Large intestine (tissue), 3 donors: ENCODE data around the gene KIF26B. TPM values are rescaled to one million over a fixed set of nuclear protein-coding genes. Genes with fewer than 3 reads are reported as not detected.
"Not testable (repeated sequence)": the region's sequence is repeated elsewhere in the genome, so short reads cannot be mapped to it uniquely, and the experiment has no call there.

Source experiments
- DNase-seq, 2 donors: peaks; one replicate each; pipeline versions ENCODE4 v3.0.0 to v3.0.0-alpha.2; 2013
- H3K27ac ChIP-seq: one replicate; pipeline ENCODE4 v1.5.1; 2013; ENCODE audit warnings: low read length
- H3K27me3 ChIP-seq: 2 replicates; pipeline ENCODE4 v1.6.1; 2013; ENCODE audit warnings: low read length; ENCODE audit not compliant: control insufficient read depth, insufficient read depth
- H3K36me3 ChIP-seq: 2 replicates; pipeline ENCODE4 v1.6.1; 2013; ENCODE audit warnings: low read length; ENCODE audit not compliant: control insufficient read depth, insufficient read depth
- H3K4me1 ChIP-seq: one replicate; pipeline ENCODE4 v1.6.1; 2013; ENCODE audit warnings: low read length; ENCODE audit not compliant: control insufficient read depth, insufficient read depth
- H3K4me3 ChIP-seq: one replicate; pipeline ENCODE4 v1.5.1; 2013; ENCODE audit warnings: low read length
- H3K9me3 ChIP-seq: one replicate; pipeline ENCODE4 v1.6.1; 2013; ENCODE audit warnings: mild to moderate bottlenecking, low read depth, low read length, moderate library complexity; ENCODE audit not compliant: control insufficient read depth
- WGBS: methylation state at CpG from one replicate; pipeline ENCODE4 v1.1.5; 2013; ENCODE audit warnings: low lambda C conversion rate; ENCODE audit not compliant: insufficient coverage; 5-methylcytosine and 5-hydroxymethylcytosine counted together
- polyA plus RNA-seq: library from polyadenylated mRNA; unstranded; fragments of 120-200 nt; gene quantifications from one replicate; pipeline ENCODE4 v1.2.1, GENCODE V29; 2013

The KIF26B gene
- polyA plus RNA-seq, 1 donor, result 3.9 TPM

DNA sequence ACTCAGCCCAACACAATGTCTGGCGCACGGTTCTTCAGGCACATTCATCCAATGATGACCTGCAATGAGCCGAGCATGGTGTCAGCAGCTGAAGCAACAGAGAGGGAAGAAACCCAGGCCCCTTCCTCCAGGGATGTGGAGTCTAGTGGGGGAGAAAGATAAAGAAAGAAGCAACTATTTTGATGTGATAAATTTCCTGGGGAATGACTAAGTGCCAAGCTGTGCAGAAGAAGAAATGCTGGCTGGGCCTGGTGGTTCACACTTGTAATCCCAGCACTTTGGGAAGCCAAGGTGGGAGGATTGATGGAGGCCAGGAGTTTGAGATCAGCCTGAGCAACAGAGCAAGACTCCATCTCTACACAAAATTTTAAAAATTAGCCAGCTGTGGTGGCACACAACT, 561.8 kb downstream of the KIF26B start:
- DNase-seq, result no peak
- no peaks in the 10 kb centered on the region for H3K9me3 ChIP-seq
- no peak overlapping the region for H3K4me3 ChIP-seq
- H3K27ac ChIP-seq, result no peak overlapping the region
- no CpG with 5 or more reads among the region's 3 CpGs for WGBS
- H3K36me3 ChIP-seq, result no peaks in the 10 kb centered on the region
- H3K4me1 ChIP-seq, result no peaks in the 10 kb centered on the region
- no peaks in the 10 kb centered on the region for H3K27me3 ChIP-seq

DNA sequence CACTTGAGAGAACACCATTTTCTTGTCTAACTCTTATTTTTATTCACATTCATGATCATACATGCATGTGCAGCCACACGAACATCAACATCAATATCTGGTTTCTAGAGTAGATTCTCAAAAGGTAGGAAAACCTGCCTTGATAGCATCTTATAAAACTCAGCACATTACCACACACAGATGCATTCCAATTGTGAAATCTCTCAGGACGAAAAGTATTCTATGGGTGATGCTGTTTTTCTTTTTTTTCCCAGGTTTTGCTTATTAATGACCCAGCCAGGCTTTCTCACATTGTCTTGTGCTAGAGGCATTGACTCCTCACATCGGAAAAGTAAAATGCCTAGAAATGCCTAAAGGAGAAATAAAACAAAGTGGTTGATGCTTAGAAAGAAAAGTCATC, 562.8 kb downstream of the KIF26B start:
- no peak for DNase-seq
- Histone ChIP-seq H3K27ac (no peak overlapping the region), H3K9me3 (no peaks in the 10 kb centered on the region), H3K27me3 (no peaks in the 10 kb centered on the region), H3K36me3 (no peaks in the 10 kb centered on the region), H3K4me1 (no peaks in the 10 kb centered on the region), H3K4me3 (no peak overlapping the region)
- 100% methylated on average over 1 of the region's 3 CpGs for WGBS

DNA sequence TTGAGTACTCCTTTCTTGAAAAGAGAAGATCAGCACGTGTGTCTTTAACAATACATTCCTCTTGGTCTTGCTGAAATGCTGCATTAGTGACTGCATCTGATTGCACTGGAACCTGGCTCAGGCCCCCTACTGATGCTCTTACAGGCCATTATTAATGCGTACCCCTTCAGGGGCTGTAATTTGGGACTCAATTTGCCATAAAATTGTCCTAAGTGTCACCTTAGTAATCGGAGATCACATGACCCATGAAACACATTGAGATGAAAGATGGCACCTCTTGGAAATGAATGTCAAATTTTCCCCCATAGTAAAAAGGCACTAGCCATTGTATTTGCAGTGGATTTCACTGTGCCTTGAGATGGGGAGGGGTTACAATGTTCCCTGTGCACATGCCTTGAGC, 563.3 kb downstream of the KIF26B start:
- Histone ChIP-seq H3K9me3 (no peaks in the 10 kb centered on the region), H3K36me3 (no peaks in the 10 kb centered on the region), H3K4me3 (no peak overlapping the region), H3K27ac (no peak overlapping the region), H3K27me3 (no peaks in the 10 kb centered on the region), H3K4me1 (no peaks in the 10 kb centered on the region)
- WGBS, result no CpG with 5 or more reads among the region's 3 CpGs
- DNase-seq, result no peak

DNA sequence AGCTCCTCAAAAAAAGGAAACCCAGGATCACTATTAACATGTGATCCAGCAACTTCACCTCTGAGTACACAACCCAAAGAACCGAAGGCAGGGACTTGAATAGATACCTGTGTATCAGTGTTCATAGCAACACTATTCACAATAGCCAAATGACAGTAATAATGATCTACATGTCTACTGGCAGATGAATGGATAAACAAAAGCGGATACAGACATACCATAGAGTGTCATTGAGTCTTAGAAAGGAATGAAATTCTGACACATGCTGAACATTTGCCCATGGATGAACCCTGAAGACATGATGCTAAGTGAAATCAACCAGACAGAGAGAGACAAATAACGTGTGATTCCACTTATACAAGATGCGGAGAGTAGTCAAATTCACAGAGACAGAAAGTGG, 564.2 kb downstream of the KIF26B start:
- WGBS, result 88% methylated on average over 1 of the region's 4 CpGs
- DNase-seq, result no peak
- Histone ChIP-seq H3K27me3 (no peaks in the 10 kb centered on the region), H3K27ac (no peak overlapping the region), H3K36me3 (no peaks in the 10 kb centered on the region), H3K4me1 (no peaks in the 10 kb centered on the region), H3K4me3 (no peak overlapping the region), H3K9me3 (no peaks in the 10 kb centered on the region)

DNA sequence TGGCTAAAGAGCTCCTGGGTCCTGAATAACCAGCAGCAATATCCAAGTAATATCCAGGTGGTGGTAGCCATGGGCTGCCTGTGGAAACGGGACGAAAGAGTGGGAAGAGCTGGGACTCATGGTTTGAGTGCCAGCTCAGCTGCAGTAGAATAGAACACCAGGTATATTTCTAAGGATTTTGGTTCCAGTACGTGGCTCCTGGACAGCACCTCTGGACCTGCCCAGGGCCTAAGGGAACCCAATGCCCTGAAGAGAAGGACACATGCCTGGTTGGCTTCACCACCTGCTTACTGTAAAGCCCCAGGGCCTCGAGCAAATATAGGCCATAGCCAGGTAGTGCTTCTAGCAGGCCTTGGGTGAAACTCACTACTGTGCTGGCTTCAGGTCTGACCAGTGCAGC, 566.7 kb downstream of the KIF26B start:
- H3K27me3 ChIP-seq, result no peaks in the 10 kb centered on the region
- no peak overlapping the region for H3K4me3 ChIP-seq
- H3K4me1 ChIP-seq, result no peaks in the 10 kb centered on the region
- no peaks in the 10 kb centered on the region for H3K36me3 ChIP-seq
- no peak for DNase-seq
- WGBS, result no CpG with 5 or more reads among the region's 4 CpGs
- no peak overlapping the region for H3K27ac ChIP-seq
- no peaks in the 10 kb centered on the region for H3K9me3 ChIP-seq

DNA sequence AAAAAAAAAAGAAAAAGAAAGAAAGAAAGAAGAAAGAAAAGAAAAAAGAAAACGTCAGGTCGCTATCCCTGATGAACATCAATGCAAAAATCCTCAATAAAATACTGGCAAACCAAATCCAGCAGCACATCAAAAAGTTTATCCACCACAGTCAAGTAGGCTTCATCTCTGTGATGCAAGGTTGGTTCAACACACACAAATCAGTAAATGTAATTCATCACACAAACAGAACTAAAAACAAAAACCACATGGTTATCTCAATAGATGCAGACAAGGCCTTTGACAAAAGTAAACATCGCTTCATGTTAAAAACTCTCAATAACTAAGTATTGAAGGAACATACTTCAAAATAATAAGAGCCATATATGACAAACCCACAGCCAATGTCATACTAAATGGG, 573.2 kb downstream of the KIF26B start:
- H3K4me3 ChIP-seq, H3K9me3 ChIP-seq, DNase-seq, H3K36me3 ChIP-seq, H3K27me3 ChIP-seq, H3K27ac ChIP-seq, H3K4me1 ChIP-seq: not testable (repeated sequence)
- 100% methylated on average over 1 of the region's 3 CpGs for WGBS

DNA sequence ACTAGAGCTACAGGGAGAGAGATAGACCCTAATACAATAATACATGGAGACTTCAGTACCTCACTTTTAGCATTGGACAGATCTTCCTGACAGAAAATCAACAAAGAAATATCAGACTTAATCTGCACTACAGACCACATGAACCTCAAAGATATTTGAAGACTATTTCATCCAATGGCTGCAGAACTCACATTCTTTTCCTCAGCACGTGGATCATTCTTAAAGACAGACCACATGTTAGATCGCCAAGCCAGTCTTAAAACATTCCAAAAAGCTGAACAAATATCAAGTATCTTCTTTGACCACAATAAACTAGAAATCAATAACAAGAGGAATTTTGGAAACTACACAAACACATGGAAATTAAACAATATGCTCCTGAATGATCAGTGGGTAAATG, 576.0 kb downstream of the KIF26B start:
- H3K36me3 ChIP-seq, result no peaks in the 10 kb centered on the region
- peaks cover 4% of the 10 kb centered on the region for H3K9me3 ChIP-seq
- no peak overlapping the region for H3K4me3 ChIP-seq
- no peaks in the 10 kb centered on the region for H3K4me1 ChIP-seq
- 79% methylated on average over 2 of the region's 2 CpGs for WGBS
- H3K27me3 ChIP-seq, result no peaks in the 10 kb centered on the region
- no peak overlapping the region for H3K27ac ChIP-seq
- no peak for DNase-seq

DNA sequence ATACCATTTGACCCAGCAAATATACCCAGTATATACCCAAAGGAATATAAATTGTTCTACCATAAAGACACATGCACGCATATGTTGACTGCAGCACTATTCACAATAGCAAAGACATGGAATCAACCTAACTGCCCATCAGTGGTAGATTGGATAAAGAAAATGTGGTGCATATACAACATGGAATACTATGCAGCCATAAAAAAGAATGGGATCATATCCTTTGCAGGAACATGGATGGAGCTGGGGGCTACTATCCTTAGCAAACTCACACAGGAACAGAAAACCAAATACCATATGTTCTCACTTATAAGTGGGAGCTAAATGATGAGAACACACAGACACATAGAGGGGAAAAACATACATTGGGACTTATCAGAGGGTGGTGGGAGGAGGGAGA, 585.6 kb downstream of the KIF26B start:
- not testable (repeated sequence) for H3K27ac ChIP-seq, H3K27me3 ChIP-seq, H3K9me3 ChIP-seq, DNase-seq, H3K36me3 ChIP-seq, H3K4me1 ChIP-seq, H3K4me3 ChIP-seq
- no CpG with 5 or more reads among the region's 1 CpG for WGBS

DNA sequence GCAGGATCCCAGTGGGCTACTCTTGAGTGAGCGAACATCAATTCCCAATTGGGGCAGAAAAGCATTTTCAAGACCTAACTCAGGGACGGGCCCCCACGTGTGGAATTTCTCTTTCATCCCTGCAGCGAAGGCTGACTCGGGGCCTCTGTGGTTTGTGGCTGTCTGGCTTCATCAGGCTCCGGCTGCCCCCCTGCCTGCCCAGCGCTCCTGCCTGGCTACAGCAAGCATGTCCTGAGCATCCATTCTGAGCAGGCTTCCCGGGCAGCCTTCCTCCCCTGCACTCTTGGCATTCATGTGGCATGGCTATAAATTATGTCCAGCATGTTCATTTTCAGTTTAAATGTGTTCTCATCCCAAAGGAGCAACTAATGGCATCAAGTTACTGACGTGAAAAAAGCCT, 588.1 kb downstream of the KIF26B start:
- no peaks in the 10 kb centered on the region for H3K4me1 ChIP-seq
- WGBS, result no CpG with 5 or more reads among the region's 9 CpGs
- H3K4me3 ChIP-seq, result no peak overlapping the region
- no peaks in the 10 kb centered on the region for H3K9me3 ChIP-seq
- no peak overlapping the region for H3K27ac ChIP-seq
- DNase-seq, result no peak
- H3K27me3 ChIP-seq, result no peaks in the 10 kb centered on the region
- no peaks in the 10 kb centered on the region for H3K36me3 ChIP-seq

DNA sequence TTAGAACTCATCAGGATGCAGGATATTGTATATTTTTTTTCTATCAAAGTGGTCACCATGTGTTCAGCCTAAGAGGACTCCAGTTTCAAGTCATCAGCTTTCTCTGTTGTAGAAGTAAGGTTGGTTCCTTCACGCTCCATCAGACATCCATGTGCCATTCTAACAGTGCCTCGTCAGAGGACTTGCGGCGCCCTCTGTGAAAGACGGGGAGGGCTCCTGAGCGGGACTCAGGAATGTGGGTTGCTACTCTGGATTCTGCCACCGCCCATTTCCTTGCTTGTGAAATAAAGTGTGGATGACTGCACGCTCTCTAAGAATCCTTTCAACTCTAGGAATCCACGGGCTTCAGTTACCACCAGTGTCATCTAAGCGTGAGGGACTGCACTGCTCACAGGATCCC, 593.5 kb downstream of the KIF26B start:
- H3K27ac ChIP-seq, result no peak overlapping the region
- H3K4me3 ChIP-seq, result no peak overlapping the region
- no peak for DNase-seq
- H3K4me1 ChIP-seq, result no peaks in the 10 kb centered on the region
- peaks cover 3% of the 10 kb centered on the region for H3K36me3 ChIP-seq
- no CpG with 5 or more reads among the region's 10 CpGs for WGBS
- no peaks in the 10 kb centered on the region for H3K9me3 ChIP-seq
- H3K27me3 ChIP-seq, result no peaks in the 10 kb centered on the region

DNA sequence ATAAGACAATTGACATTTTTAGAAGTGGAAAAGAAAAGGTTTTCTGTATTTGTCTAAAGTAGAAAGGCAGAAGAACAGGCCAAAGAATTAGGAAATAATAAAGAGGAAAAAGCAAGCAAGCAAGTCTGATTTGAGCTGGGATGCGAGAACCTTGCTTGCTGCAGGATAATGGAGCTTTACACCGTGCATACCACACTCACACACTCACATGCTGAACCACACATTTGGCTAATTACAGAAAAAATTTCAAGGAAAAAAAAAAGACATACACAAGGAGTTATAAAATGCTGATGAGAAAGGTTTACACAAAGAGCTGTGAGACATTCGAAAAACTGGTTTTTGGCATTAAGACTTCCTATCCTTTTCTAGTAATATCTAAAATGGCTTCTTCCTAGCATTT, 593.9 kb downstream of the KIF26B start:
- no peaks in the 10 kb centered on the region for H3K4me1 ChIP-seq
- H3K9me3 ChIP-seq, result no peaks in the 10 kb centered on the region
- peaks cover 3% of the 10 kb centered on the region for H3K36me3 ChIP-seq
- H3K27me3 ChIP-seq, result no peaks in the 10 kb centered on the region
- H3K27ac ChIP-seq, result no peak overlapping the region
- DNase-seq, result no peak
- WGBS, result no CpG with 5 or more reads among the region's 3 CpGs
- H3K4me3 ChIP-seq, result no peak overlapping the region
